ENCODE data around the gene UGT3A2.

The UGT3A2 gene

GRCh38 chr5:36066540-36067210 lies at the start of gene UGT3A2:
Gene UGT3A2 (minus strand): TSS chr5:36066882. CDS start chr5:36066789, 93 bp downstream.
- peaks cover 33% of the 10 kb centered on the region for H3K36me3 ChIP-seq (ENCODE audit: insufficient read depth, low read length)
- peak within 1 kb of the TSS; percentile 91 for H3K9ac ChIP-seq (ENCODE audit: insufficient read length)
- DNase-seq (ENCODE audit: low read depth, low spot score): peak; percentile 59
- peaks cover 11% of the 10 kb centered on the region for H3K9me3 ChIP-seq (ENCODE audit: low read depth, low read length)
- peak within 1 kb of the TSS; percentile 96 for H3K27ac ChIP-seq
- TF ChIP-seq FOXP2 (optimal IDR thresholded peaks at IDR 0.05; ENCODE audit: control extremely low read depth, extremely low read length, insufficient read depth) (no peak), POLR2AphosphoS5 (IDR thresholded peaks at IDR 0.05; ENCODE audit: borderline replicate concordance, low read depth, low read length) (peak; percentile 81)
- H3K4me3 ChIP-seq: peak within 1 kb of the TSS; percentile 90

DNA sequence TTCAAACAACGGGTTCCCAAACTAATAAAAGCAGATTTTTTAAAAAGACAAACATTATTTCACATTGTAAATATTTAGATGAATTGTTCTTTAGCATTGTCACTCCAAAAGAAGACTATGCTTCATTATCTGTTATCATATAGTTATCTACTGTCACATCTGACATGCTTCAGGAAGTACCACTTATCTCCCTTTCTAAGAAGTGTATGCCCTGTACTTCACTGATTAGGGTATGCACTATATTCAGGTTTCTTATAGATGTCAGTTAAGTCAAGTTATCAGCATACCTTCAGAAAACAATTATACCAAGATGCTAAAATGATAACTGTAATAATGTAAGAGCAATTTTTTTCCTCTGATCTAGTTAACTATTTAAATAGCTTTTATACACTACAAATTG lies 44.6 kb upstream of the UGT3A2 start:
- no peak for DNase-seq (ENCODE audit: low read depth, low spot score)
- TF ChIP-seq EZH2 (IDR thresholded peaks at IDR 0.05) (no peak), POLR2AphosphoS5 (IDR thresholded peaks at IDR 0.05; ENCODE audit: borderline replicate concordance, low read depth, low read length) (no peak), FOXP2 (optimal IDR thresholded peaks at IDR 0.05; ENCODE audit: control extremely low read depth, extremely low read length, insufficient read depth) (no peak)
- peaks cover 25% of the 10 kb centered on the region for H3K36me3 ChIP-seq (ENCODE audit: insufficient read depth, low read length)
- H3K9me3 ChIP-seq (ENCODE audit: low read depth, low read length): no peaks in the 10 kb centered on the region
- no peak overlapping the region for H3K9ac ChIP-seq (ENCODE audit: insufficient read length)
- no peak overlapping the region for H3K4me3 ChIP-seq
- H3K27ac ChIP-seq: no peak overlapping the region

- Histone ChIP-seq H3K27ac (no peak overlapping the region), H3K9ac (ENCODE audit: insufficient read length) (no peak overlapping the region), H3K4me3 (no peak overlapping the region), H3K9me3 (ENCODE audit: low read depth, low read length) (no peaks in the 10 kb centered on the region), H3K36me3 (ENCODE audit: insufficient read depth, low read length) (peaks cover 25% of the 10 kb centered on the region)
- TF ChIP-seq POLR2AphosphoS5 (IDR thresholded peaks at IDR 0.05; ENCODE audit: borderline replicate concordance, low read depth, low read length): no peak
- TF ChIP-seq EZH2 (IDR thresholded peaks at IDR 0.05): no peak
- no peak for TF ChIP-seq FOXP2 (optimal IDR thresholded peaks at IDR 0.05; ENCODE audit: control extremely low read depth, extremely low read length, insufficient read depth)
- DNase-seq (ENCODE audit: low read depth, low spot score): no peak
Observed at GRCh38 chr5:36108758-36109460, 42.2 kb upstream of the UGT3A2 start.

DNA sequence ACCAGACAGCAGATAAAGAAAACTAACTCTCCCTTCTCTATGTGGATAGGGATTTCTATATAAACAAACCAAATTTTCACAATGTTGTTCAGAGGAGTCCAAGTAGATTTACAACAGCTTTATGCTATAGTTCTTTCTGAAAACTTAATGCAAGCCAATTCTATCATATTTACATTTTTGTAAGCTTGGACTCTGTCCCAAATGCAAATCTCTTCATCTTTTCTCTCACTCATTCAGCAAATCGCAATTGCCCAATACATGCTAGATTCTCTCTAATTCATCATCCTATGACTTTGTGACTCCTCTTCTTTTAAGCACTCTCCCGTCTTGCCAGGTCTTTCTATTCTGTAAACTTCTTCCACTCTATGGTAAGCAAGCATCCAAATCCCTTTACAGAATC lies 39.1 kb upstream of the UGT3A2 start:
- peaks cover 18% of the 10 kb centered on the region for H3K36me3 ChIP-seq (ENCODE audit: insufficient read depth, low read length)
- H3K9me3 ChIP-seq (ENCODE audit: low read depth, low read length): no peaks in the 10 kb centered on the region
- no peak overlapping the region for H3K9ac ChIP-seq (ENCODE audit: insufficient read length)
- no peak overlapping the region for H3K27ac ChIP-seq
- no peak overlapping the region for H3K4me3 ChIP-seq
- DNase-seq (ENCODE audit: low read depth, low spot score): no peak
- TF ChIP-seq FOXP2 (optimal IDR thresholded peaks at IDR 0.05; ENCODE audit: control extremely low read depth, extremely low read length, insufficient read depth): no peak
- TF ChIP-seq POLR2AphosphoS5 (IDR thresholded peaks at IDR 0.05; ENCODE audit: borderline replicate concordance, low read depth, low read length): no peak
- TF ChIP-seq EZH2 (IDR thresholded peaks at IDR 0.05): no peak

- H3K4me3 ChIP-seq: no peak overlapping the region
- no peaks in the 10 kb centered on the region for H3K36me3 ChIP-seq (ENCODE audit: insufficient read depth, low read length)
Observed at GRCh38 chr5:36099748-36100147, 33.1 kb upstream of the UGT3A2 start.

GRCh38 chr5:36096486-36096885 lies 29.8 kb upstream of the UGT3A2 start:
- Histone ChIP-seq H3K27ac (no peak overlapping the region), H3K9ac (ENCODE audit: insufficient read length) (no peak overlapping the region), H3K36me3 (ENCODE audit: insufficient read depth, low read length) (no peaks in the 10 kb centered on the region), H3K9me3 (ENCODE audit: low read depth, low read length) (no peaks in the 10 kb centered on the region; the same call in 1 of the 2 replicates), H3K4me3 (no peak overlapping the region)
- TF ChIP-seq POLR2AphosphoS5 (IDR thresholded peaks at IDR 0.05; ENCODE audit: borderline replicate concordance, low read depth, low read length): no peak
- no peak for TF ChIP-seq EZH2 (IDR thresholded peaks at IDR 0.05)
- TF ChIP-seq FOXP2 (optimal IDR thresholded peaks at IDR 0.05; ENCODE audit: control extremely low read depth, extremely low read length, insufficient read depth): no peak
- no peak for DNase-seq (ENCODE audit: low read depth, low spot score)

More at GRCh38 chr5:36099748-36100147, 33.1 kb upstream of the UGT3A2 start:
- DNase-seq (ENCODE audit: low read depth, low spot score): no peak
- no peak for TF ChIP-seq FOXP2 (optimal IDR thresholded peaks at IDR 0.05; ENCODE audit: control extremely low read depth, extremely low read length, insufficient read depth)
- no peak for TF ChIP-seq POLR2AphosphoS5 (IDR thresholded peaks at IDR 0.05; ENCODE audit: borderline replicate concordance, low read depth, low read length)
- TF ChIP-seq EZH2 (IDR thresholded peaks at IDR 0.05): no peak
- Histone ChIP-seq H3K9ac (ENCODE audit: insufficient read length) (no peak overlapping the region), H3K27ac (no peak overlapping the region), H3K9me3 (ENCODE audit: low read depth, low read length) (no peaks in the 10 kb centered on the region; the same call in 1 of the 2 replicates)

DNA sequence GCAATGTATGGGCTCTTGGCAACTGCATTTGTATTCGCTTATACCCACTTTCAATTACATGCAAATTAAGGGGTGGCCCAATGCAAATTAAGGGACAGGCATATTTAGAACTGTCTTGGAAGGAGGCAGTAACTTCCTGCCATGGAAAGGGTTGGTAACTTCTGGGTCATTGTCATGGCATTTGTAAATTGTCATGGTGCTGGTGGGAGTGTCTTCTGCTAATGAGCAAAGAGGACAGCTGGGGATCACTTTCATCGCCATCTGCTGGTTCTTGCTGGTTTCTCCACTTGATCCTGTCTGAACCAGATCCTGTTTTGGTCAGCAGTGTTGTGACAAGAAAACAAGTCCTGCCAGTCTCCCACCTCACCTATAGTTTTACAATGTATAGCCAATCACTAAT lies 23.3 kb upstream of the UGT3A2 start:
- no peak overlapping the region for H3K27ac ChIP-seq

GRCh38 chr5:36079200-36079781 lies 12.6 kb upstream of the UGT3A2 start:
- Histone ChIP-seq H3K9me3 (ENCODE audit: low read depth, low read length) (no peaks in the 10 kb centered on the region), H3K36me3 (ENCODE audit: insufficient read depth, low read length) (no peaks in the 10 kb centered on the region), H3K27ac (no peak overlapping the region), H3K4me3 (no peak overlapping the region), H3K9ac (ENCODE audit: insufficient read length) (no peak overlapping the region)
- no peak for DNase-seq (ENCODE audit: low read depth, low spot score)
- TF ChIP-seq POLR2AphosphoS5 (IDR thresholded peaks at IDR 0.05; ENCODE audit: borderline replicate concordance, low read depth, low read length) (no peak), FOXP2 (optimal IDR thresholded peaks at IDR 0.05; ENCODE audit: control extremely low read depth, extremely low read length, insufficient read depth) (no peak), EZH2 (IDR thresholded peaks at IDR 0.05) (no peak)

More for the DNA sequence above, 23.3 kb upstream of the UGT3A2 start:
- H3K36me3 ChIP-seq (ENCODE audit: insufficient read depth, low read length): no peaks in the 10 kb centered on the region
- H3K9ac ChIP-seq (ENCODE audit: insufficient read length): no peak overlapping the region
- no peak overlapping the region for H3K4me3 ChIP-seq
- TF ChIP-seq EZH2 (IDR thresholded peaks at IDR 0.05): no peak
- no peak for TF ChIP-seq POLR2AphosphoS5 (IDR thresholded peaks at IDR 0.05; ENCODE audit: borderline replicate concordance, low read depth, low read length)
- TF ChIP-seq FOXP2 (optimal IDR thresholded peaks at IDR 0.05; ENCODE audit: control extremely low read depth, extremely low read length, insufficient read depth): no peak
- no peaks in the 10 kb centered on the region for H3K9me3 ChIP-seq (ENCODE audit: low read depth, low read length)
- no peak for DNase-seq (ENCODE audit: low read depth, low spot score)

Measured in SK-N-MC (cell line).